ENCODE results near the gene NUDT3.
A peak's percentile ranks its signal among the peaks of the same experiment; 100 is the strongest.

NUDT3 gene

GRCh38 chr6:34242252-34243130, 150.0 kb downstream of the NUDT3 start:
- peak overlapping the region; percentile 42 for H3K27ac ChIP-seq (ENCODE audit: insufficient read depth, low read length, poor library complexity, severe bottlenecking)
- DNase-seq: no peak
- H3K36me3 ChIP-seq (ENCODE audit: control insufficient read depth, insufficient read depth, low read length): peaks cover 41% of the 10 kb centered on the region
- H3K9me3 ChIP-seq (ENCODE audit: control insufficient read depth, low read length): no peaks in the 10 kb centered on the region
- H3K4me3 ChIP-seq (ENCODE audit: insufficient read depth, low read depth, low read length, poor library complexity, severe bottlenecking): no peak overlapping the region
- H3K4me1 ChIP-seq (ENCODE audit: control insufficient read depth, insufficient read depth, low read length, poor library complexity, severe bottlenecking): peaks cover 35% of the 10 kb centered on the region
- H3K27me3 ChIP-seq (replicated peaks; ENCODE audit: control insufficient read depth, insufficient read depth, low read length, poor library complexity, severe bottlenecking): no peaks in the 10 kb centered on the region

- no peaks in the 10 kb centered on the region for H3K27me3 ChIP-seq (replicated peaks; ENCODE audit: control insufficient read depth, insufficient read depth, low read length, poor library complexity, severe bottlenecking)
- DNase-seq: no peak
- peaks cover 33% of the 10 kb centered on the region for H3K4me1 ChIP-seq (ENCODE audit: control insufficient read depth, insufficient read depth, low read length, poor library complexity, severe bottlenecking)
- no peak overlapping the region for H3K4me3 ChIP-seq (ENCODE audit: insufficient read depth, low read depth, low read length, poor library complexity, severe bottlenecking)
- H3K36me3 ChIP-seq (ENCODE audit: control insufficient read depth, insufficient read depth, low read length): peaks cover 41% of the 10 kb centered on the region
- H3K9me3 ChIP-seq (ENCODE audit: control insufficient read depth, low read length): no peaks in the 10 kb centered on the region
- H3K27ac ChIP-seq (ENCODE audit: insufficient read depth, low read length, poor library complexity, severe bottlenecking): peak overlapping the region; percentile 7
Observed at GRCh38 chr6:34241351-34242215, 150.9 kb downstream of the NUDT3 start.

- Histone ChIP-seq H3K36me3 (ENCODE audit: control insufficient read depth, insufficient read depth, low read length) (peaks cover 41% of the 10 kb centered on the region), H3K4me3 (ENCODE audit: insufficient read depth, low read depth, low read length, poor library complexity, severe bottlenecking) (no peak overlapping the region), H3K27ac (ENCODE audit: insufficient read depth, low read length, poor library complexity, severe bottlenecking) (peak overlapping the region; percentile 28), H3K4me1 (ENCODE audit: control insufficient read depth, insufficient read depth, low read length, poor library complexity, severe bottlenecking) (peaks cover 41% of the 10 kb centered on the region), H3K9me3 (ENCODE audit: control insufficient read depth, low read length) (no peaks in the 10 kb centered on the region), H3K27me3 (replicated peaks; ENCODE audit: control insufficient read depth, insufficient read depth, low read length, poor library complexity, severe bottlenecking) (no peaks in the 10 kb centered on the region)
- no peak for DNase-seq
Observed at GRCh38 chr6:34240329-34241248, 151.9 kb downstream of the NUDT3 start.

GRCh38 chr6:34239893-34240292, 152.6 kb downstream of the NUDT3 start:
- H3K27ac ChIP-seq (ENCODE audit: insufficient read depth, low read length, poor library complexity, severe bottlenecking): no peak overlapping the region
- peaks cover 41% of the 10 kb centered on the region for H3K36me3 ChIP-seq (ENCODE audit: control insufficient read depth, insufficient read depth, low read length)
- H3K4me3 ChIP-seq (ENCODE audit: insufficient read depth, low read depth, low read length, poor library complexity, severe bottlenecking): no peak overlapping the region

GRCh38 chr6:34239500-34239825, 153.0 kb downstream of the NUDT3 start:
- Histone ChIP-seq H3K27ac (ENCODE audit: insufficient read depth, low read length, poor library complexity, severe bottlenecking) (peak overlapping the region; percentile 94), H3K4me1 (ENCODE audit: control insufficient read depth, insufficient read depth, low read length, poor library complexity, severe bottlenecking) (peaks cover 44% of the 10 kb centered on the region), H3K27me3 (replicated peaks; ENCODE audit: control insufficient read depth, insufficient read depth, low read length, poor library complexity, severe bottlenecking) (no peaks in the 10 kb centered on the region), H3K9me3 (ENCODE audit: control insufficient read depth, low read length) (no peaks in the 10 kb centered on the region), H3K4me3 (ENCODE audit: insufficient read depth, low read depth, low read length, poor library complexity, severe bottlenecking) (no peak overlapping the region), H3K36me3 (ENCODE audit: control insufficient read depth, insufficient read depth, low read length) (peaks cover 39% of the 10 kb centered on the region)
- no peak for DNase-seq

More at GRCh38 chr6:34239893-34240292, 152.6 kb downstream of the NUDT3 start:
- Histone ChIP-seq H3K27me3 (replicated peaks; ENCODE audit: control insufficient read depth, insufficient read depth, low read length, poor library complexity, severe bottlenecking) (no peaks in the 10 kb centered on the region), H3K9me3 (ENCODE audit: control insufficient read depth, low read length) (no peaks in the 10 kb centered on the region), H3K4me1 (ENCODE audit: control insufficient read depth, insufficient read depth, low read length, poor library complexity, severe bottlenecking) (peaks cover 44% of the 10 kb centered on the region)
- no peak for DNase-seq

- H3K27ac ChIP-seq (ENCODE audit: insufficient read depth, low read length, poor library complexity, severe bottlenecking): peak overlapping the region; percentile 94
- H3K9me3 ChIP-seq (ENCODE audit: control insufficient read depth, low read length): no peaks in the 10 kb centered on the region
- H3K27me3 ChIP-seq (replicated peaks; ENCODE audit: control insufficient read depth, insufficient read depth, low read length, poor library complexity, severe bottlenecking): no peaks in the 10 kb centered on the region
- H3K4me1 ChIP-seq (ENCODE audit: control insufficient read depth, insufficient read depth, low read length, poor library complexity, severe bottlenecking): peaks cover 42% of the 10 kb centered on the region
- no peak for DNase-seq
- peak overlapping the region; percentile 81 for H3K4me3 ChIP-seq (ENCODE audit: insufficient read depth, low read depth, low read length, poor library complexity, severe bottlenecking)
- H3K36me3 ChIP-seq (ENCODE audit: control insufficient read depth, insufficient read depth, low read length): peaks cover 33% of the 10 kb centered on the region
Observed at GRCh38 chr6:34238585-34239499, 153.6 kb downstream of the NUDT3 start.

GRCh38 chr6:34237722-34238584, 154.5 kb downstream of the NUDT3 start:
- Histone ChIP-seq H3K9me3 (ENCODE audit: control insufficient read depth, low read length) (no peaks in the 10 kb centered on the region), H3K36me3 (ENCODE audit: control insufficient read depth, insufficient read depth, low read length) (peaks cover 26% of the 10 kb centered on the region), H3K27ac (ENCODE audit: insufficient read depth, low read length, poor library complexity, severe bottlenecking) (peak overlapping the region; percentile 94), H3K4me1 (ENCODE audit: control insufficient read depth, insufficient read depth, low read length, poor library complexity, severe bottlenecking) (peaks cover 34% of the 10 kb centered on the region), H3K27me3 (replicated peaks; ENCODE audit: control insufficient read depth, insufficient read depth, low read length, poor library complexity, severe bottlenecking) (no peaks in the 10 kb centered on the region), H3K4me3 (ENCODE audit: insufficient read depth, low read depth, low read length, poor library complexity, severe bottlenecking) (peak overlapping the region; percentile 81)
- DNase-seq: peak; percentile 54 to 65 (median 61)

GRCh38 chr6:34237316-34237721, 155.2 kb downstream of the NUDT3 start:
- peak overlapping the region; percentile 81 for H3K4me3 ChIP-seq (ENCODE audit: insufficient read depth, low read depth, low read length, poor library complexity, severe bottlenecking)
- peaks cover 20% of the 10 kb centered on the region for H3K36me3 ChIP-seq (ENCODE audit: control insufficient read depth, insufficient read depth, low read length)
- peak in 1 of 3 donors; percentile 20 for DNase-seq
- H3K27ac ChIP-seq (ENCODE audit: insufficient read depth, low read length, poor library complexity, severe bottlenecking): peak overlapping the region; percentile 96
- H3K4me1 ChIP-seq (ENCODE audit: control insufficient read depth, insufficient read depth, low read length, poor library complexity, severe bottlenecking): peaks cover 29% of the 10 kb centered on the region
- H3K9me3 ChIP-seq (ENCODE audit: control insufficient read depth, low read length): no peaks in the 10 kb centered on the region
- H3K27me3 ChIP-seq (replicated peaks; ENCODE audit: control insufficient read depth, insufficient read depth, low read length, poor library complexity, severe bottlenecking): no peaks in the 10 kb centered on the region

Measured in effector memory CD4-positive, alpha-beta T cell (primary cell).